ACC112 (cell line): Measurements from ENCODE around the gene BRD8.

ENCODE experiments used
- H2AFZ ChIP-seq: fragments of 200-600 bp; sonication (generic); one replicate; pipeline ENCODE4 v1.6.0; 2017; ENCODE audit warnings: antibody characterized with exemption, low read length; ENCODE audit not compliant: unreplicated experiment
- H3K27ac ChIP-seq: fragments of 200-600 bp; sonication (generic); 2 replicates; pipeline ENCODE4 v1.5.1; 2014; ENCODE audit warnings: low read depth, mild to moderate bottlenecking, antibody characterized with exemption, low read length, moderate library complexity
- H3K27me3 ChIP-seq: fragments of 200-600 bp; sonication (generic); 2 replicates; pipeline ENCODE4 v1.6.1; 2014; ENCODE audit warnings: mild to moderate bottlenecking, antibody characterized with exemption, low read length, moderate library complexity, mixed read lengths; ENCODE audit not compliant: insufficient read depth
- H3K36me3 ChIP-seq: fragments of 200-600 bp; sonication (generic); 2 replicates; pipeline ENCODE4 v1.6.1; 2016; ENCODE audit warnings: mild to moderate bottlenecking, antibody characterized with exemption, low read length, moderate library complexity, mixed read lengths; ENCODE audit not compliant: insufficient read depth
- H3K4me1 ChIP-seq: fragments of 200-600 bp; sonication (generic); one replicate; pipeline ENCODE4 v1.6.1; 2016; ENCODE audit warnings: low read length, mixed read lengths; ENCODE audit not compliant: insufficient read depth, unreplicated experiment, control insufficient read depth
- H3K4me3 ChIP-seq: fragments of 200-600 bp; sonication (generic); 2 replicates; pipeline ENCODE4 v1.5.1; 2014; ENCODE audit warnings: mild to moderate bottlenecking, low read depth, low read length
- H3K79me2 ChIP-seq: fragments of 200-600 bp; sonication (generic); one replicate; pipeline ENCODE4 v1.6.0; 2016; ENCODE audit warnings: low read length; ENCODE audit not compliant: control insufficient read depth, unreplicated experiment, insufficient read depth

BRD8 gene

DNA sequence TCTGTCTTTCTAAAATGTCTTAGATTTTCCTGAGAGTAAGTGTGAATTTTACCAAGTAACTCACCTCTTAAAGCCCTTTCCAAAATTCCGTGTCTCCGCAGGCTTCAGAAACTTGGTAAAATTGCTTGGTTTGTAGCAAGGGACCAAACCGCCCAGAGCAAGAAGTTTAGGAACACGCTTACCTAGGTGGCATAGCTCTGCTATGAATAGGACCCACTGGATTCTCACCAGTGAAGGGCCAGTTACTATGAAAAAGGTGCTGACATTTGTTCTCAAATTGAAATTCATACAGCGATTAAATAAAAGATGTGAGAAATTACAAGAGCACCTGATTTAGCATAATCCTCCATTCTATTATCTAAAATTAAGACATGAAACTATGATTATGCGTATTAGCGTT is 45.9 kb downstream of the BRD8 start:
- Histone ChIP-seq H2AFZ (no peak overlapping the region), H3K79me2 (no peaks in the 10 kb centered on the region), H3K27me3 (no peaks in the 10 kb centered on the region), H3K36me3 (no peaks in the 10 kb centered on the region), H3K4me3 (peak overlapping the region; percentile 48; the same call in 1 of the 2 replicates), H3K27ac (no peak overlapping the region), H3K4me1 (no peaks in the 10 kb centered on the region)

GRCh38 chr5:138129347-138129746 is 49.1 kb downstream of the BRD8 start:
- Histone ChIP-seq H2AFZ (no peak overlapping the region), H3K4me3 (no peak overlapping the region), H3K79me2 (no peaks in the 10 kb centered on the region), H3K36me3 (no peaks in the 10 kb centered on the region), H3K27ac (no peak overlapping the region), H3K4me1 (no peaks in the 10 kb centered on the region), H3K27me3 (no peaks in the 10 kb centered on the region)

- H3K27ac ChIP-seq: no peak overlapping the region
- no peaks in the 10 kb centered on the region for H3K79me2 ChIP-seq
- H2AFZ ChIP-seq: no peak overlapping the region
- H3K4me3 ChIP-seq: no peak overlapping the region
- H3K27me3 ChIP-seq: no peaks in the 10 kb centered on the region
- H3K4me1 ChIP-seq: no peaks in the 10 kb centered on the region
- no peaks in the 10 kb centered on the region for H3K36me3 ChIP-seq
Observed at GRCh38 chr5:138128334-138128733, 50.1 kb downstream of the BRD8 start.

DNA sequence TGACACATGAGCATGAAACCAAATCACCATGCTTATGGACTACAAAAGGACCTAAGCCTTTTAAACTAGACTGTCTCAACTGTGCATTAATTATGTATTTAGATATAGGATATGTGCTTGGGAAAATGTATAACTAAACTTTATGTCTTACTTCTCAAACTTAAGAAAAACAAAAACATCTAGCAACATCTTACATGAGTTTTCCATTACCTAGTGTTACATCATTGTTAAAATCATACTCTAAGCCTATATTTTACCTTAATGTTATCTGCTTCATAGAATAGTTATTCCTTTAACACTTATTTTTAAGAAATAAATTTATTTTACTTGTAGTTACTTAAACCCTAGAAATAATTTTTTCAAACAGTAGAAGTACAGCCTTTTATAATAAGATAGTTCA is 63.2 kb downstream of the BRD8 start:
- Histone ChIP-seq H3K27ac (no peak overlapping the region), H3K27me3 (no peaks in the 10 kb centered on the region), H2AFZ (no peak overlapping the region), H3K4me1 (peaks cover 7% of the 10 kb centered on the region), H3K4me3 (no peak overlapping the region), H3K36me3 (no peaks in the 10 kb centered on the region), H3K79me2 (no peaks in the 10 kb centered on the region)

GRCh38 chr5:138111937-138112336 is 66.5 kb downstream of the BRD8 start:
- H3K4me1 ChIP-seq: peaks cover 7% of the 10 kb centered on the region

DNA sequence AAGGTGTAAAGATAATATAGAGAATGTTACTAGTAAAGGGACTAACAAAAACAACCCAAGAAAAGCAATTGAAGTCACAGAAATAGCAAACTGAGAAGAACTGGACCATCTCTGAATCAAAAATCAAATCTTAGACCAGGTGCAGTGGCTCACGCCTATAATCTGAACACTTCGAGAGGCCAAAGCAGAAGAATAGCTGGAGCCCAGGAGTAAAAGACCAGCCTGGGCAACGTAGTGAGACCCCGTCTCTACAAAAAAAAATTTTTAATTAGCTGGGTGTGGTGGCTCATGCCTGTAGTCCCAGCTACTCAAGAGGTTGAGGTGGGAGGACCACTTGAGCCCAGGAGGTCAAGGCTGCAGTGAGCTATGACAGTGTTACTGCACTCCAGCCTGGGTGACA is 67.2 kb downstream of the BRD8 start:
- H2AFZ ChIP-seq: no peak overlapping the region
- no peaks in the 10 kb centered on the region for H3K27me3 ChIP-seq
- no peaks in the 10 kb centered on the region for H3K79me2 ChIP-seq
- H3K4me1 ChIP-seq: peaks cover 7% of the 10 kb centered on the region
- H3K27ac ChIP-seq: no peak overlapping the region
- no peaks in the 10 kb centered on the region for H3K36me3 ChIP-seq
- no peak overlapping the region for H3K4me3 ChIP-seq

More at GRCh38 chr5:138111937-138112336, 66.5 kb downstream of the BRD8 start:
- Histone ChIP-seq H3K36me3 (no peaks in the 10 kb centered on the region), H2AFZ (no peak overlapping the region), H3K27ac (no peak overlapping the region), H3K79me2 (no peaks in the 10 kb centered on the region), H3K27me3 (no peaks in the 10 kb centered on the region), H3K4me3 (no peak overlapping the region)

GRCh38 chr5:138110266-138110963 is 68.0 kb downstream of the BRD8 start:
- H3K36me3 ChIP-seq: no peaks in the 10 kb centered on the region
- H3K4me3 ChIP-seq: no peak overlapping the region
- no peak overlapping the region for H3K27ac ChIP-seq
- H2AFZ ChIP-seq: no peak overlapping the region
- H3K27me3 ChIP-seq: no peaks in the 10 kb centered on the region
- H3K4me1 ChIP-seq: peaks cover 7% of the 10 kb centered on the region
- no peaks in the 10 kb centered on the region for H3K79me2 ChIP-seq

- peaks cover 7% of the 10 kb centered on the region for H3K4me1 ChIP-seq
- no peaks in the 10 kb centered on the region for H3K79me2 ChIP-seq
- H2AFZ ChIP-seq: no peak overlapping the region
- H3K4me3 ChIP-seq: no peak overlapping the region
- no peak overlapping the region for H3K27ac ChIP-seq
- no peaks in the 10 kb centered on the region for H3K36me3 ChIP-seq
- H3K27me3 ChIP-seq: no peaks in the 10 kb centered on the region
Observed at GRCh38 chr5:138109463-138110265, 68.8 kb downstream of the BRD8 start.

GRCh38 chr5:138107213-138107612 is 71.2 kb downstream of the BRD8 start:
- H3K27ac ChIP-seq: no peak overlapping the region
- no peak overlapping the region for H2AFZ ChIP-seq
- no peak overlapping the region for H3K4me3 ChIP-seq
- H3K27me3 ChIP-seq: peaks cover 3% of the 10 kb centered on the region; the same call in 1 of the 2 replicates
- no peaks in the 10 kb centered on the region for H3K36me3 ChIP-seq
- H3K79me2 ChIP-seq: no peaks in the 10 kb centered on the region
- H3K4me1 ChIP-seq: peaks cover 7% of the 10 kb centered on the region

- Histone ChIP-seq H3K79me2 (no peaks in the 10 kb centered on the region), H3K27ac (no peak overlapping the region), H3K27me3 (peaks cover 3% of the 10 kb centered on the region), H3K4me3 (no peak overlapping the region), H3K36me3 (no peaks in the 10 kb centered on the region), H2AFZ (no peak overlapping the region), H3K4me1 (no peaks in the 10 kb centered on the region)
Observed at GRCh38 chr5:138105709-138106108, 72.7 kb downstream of the BRD8 start.

GRCh38 chr5:138103319-138103637 is 75.2 kb downstream of the BRD8 start:
- no peaks in the 10 kb centered on the region for H3K36me3 ChIP-seq
- no peaks in the 10 kb centered on the region for H3K79me2 ChIP-seq
- H3K27ac ChIP-seq: no peak overlapping the region
- no peak overlapping the region for H2AFZ ChIP-seq
- H3K4me1 ChIP-seq: no peaks in the 10 kb centered on the region
- peaks cover 10% of the 10 kb centered on the region for H3K27me3 ChIP-seq
- no peak overlapping the region for H3K4me3 ChIP-seq
